K562 (cell line): ENCODE measurements around the gene HSDL2. TPM values are rescaled to one million over a fixed set of nuclear protein-coding genes. Genes with fewer than 3 reads are reported as not detected.

Source experiments
- ATF1 ChIP-seq, 2 experiments: fragments of 450-650 bp in 1 of 2; IDR thresholded peaks; 2 replicates each; pipeline ENCODE4 v1.6.1; 2016; ENCODE audit warnings: missing compliant biosample characterization in 1 of 2, missing genetic modification characterization in 1 of 2
- GATA2 ChIP-seq: sonication (generic); formaldehyde crosslinking; IDR thresholded peaks from 2 replicates; pipeline ENCODE4 v1.4.0; 2020; ENCODE audit warnings: mild to moderate bottlenecking, missing genetic modification reagents
- HDAC3 ChIP-seq: fragments of 450-650 bp; IDR thresholded peaks from 2 replicates; pipeline ENCODE4 v1.6.1; 2018; ENCODE audit warnings: borderline replicate concordance, mild to moderate bottlenecking, moderate library complexity; ENCODE audit not compliant: partially characterized antibody
- HOXB6 ChIP-seq: fragments of 250-450 bp; sonication (Bioruptor Pico); IDR thresholded peaks from 2 replicates; pipeline ENCODE4 v1.5.1; 2022; ENCODE audit warnings: mild to moderate bottlenecking, borderline replicate concordance
- JUN ChIP-seq, 2 experiments: sonication (generic) in 1 of 2; formaldehyde crosslinking in 1 of 2; IDR thresholded peaks; 2 replicates each; pipeline versions ENCODE4 v1.6.1 to v1.8.0; 2012 to 2022; ENCODE audit warnings: borderline replicate concordance in 2 of 2, mild to moderate bottlenecking in 2 of 2, improper control_type of control experiment in 1 of 2, low read depth in 1 of 2, low read length in 1 of 2, missing genetic modification reagents in 1 of 2
- MCM5 ChIP-seq: fragments of 450-650 bp; IDR thresholded peaks from 2 replicates; pipeline ENCODE4 v1.6.1; 2016; ENCODE audit warnings: low read depth
- NFYB ChIP-seq: IDR thresholded peaks from 2 replicates; pipeline ENCODE4 v1.6.1; 2011; ENCODE audit warnings: mild to moderate bottlenecking, moderate library complexity; ENCODE audit not compliant: insufficient read length; ENCODE audit errors: extremely low read depth
- NR2F6 ChIP-seq: fragments of 450-650 bp; formaldehyde crosslinking; IDR thresholded peaks from 2 replicates; pipeline ENCODE4 v1.4.0; 2020; ENCODE audit warnings: mild to moderate bottlenecking
- RAD21 ChIP-seq, 2 experiments: fragments of 250-450 bp in 1 of 2; fragments of 450-650 bp in 1 of 2; sonication (Bioruptor Pico) in 1 of 2; formaldehyde crosslinking in 1 of 2; IDR thresholded peaks in 1 of 2; conservative IDR thresholded peaks in 1 of 2; 2 replicates each; pipeline versions ENCODE4 v1.4.0 to v1.8.0; 2020 to 2022; ENCODE audit warnings: mild to moderate bottlenecking in 2 of 2, moderate library complexity in 1 of 2
- RBM14 ChIP-seq: fragments of 200-400 bp; formaldehyde crosslinking; IDR thresholded peaks from 2 replicates; pipeline ENCODE4 v1.6.1; 2018; ENCODE audit warnings: low read depth, mild to moderate bottlenecking, low read length, moderate library complexity, borderline replicate concordance; ENCODE audit not compliant: insufficient read depth
- RFX1 ChIP-seq: fragments of 450-650 bp; IDR thresholded peaks from 2 replicates; pipeline ENCODE4 v1.6.1; 2016; ENCODE audit warnings: mild to moderate bottlenecking, moderate library complexity
- SIN3A ChIP-seq, 2 experiments: fragments of 150-350 bp in 1 of 2; IDR thresholded peaks; 2 replicates each; pipeline ENCODE4 v1.6.1; 2011 to 2016; ENCODE audit warnings: borderline replicate concordance in 2 of 2, low read depth in 2 of 2, low read length in 2 of 2, mild to moderate bottlenecking in 2 of 2, moderate library complexity in 2 of 2; ENCODE audit not compliant: control insufficient read depth in 1 of 2
- ZNF140 ChIP-seq: fragments of 250-450 bp; sonication (Bioruptor Pico); IDR thresholded peaks from 2 replicates; pipeline ENCODE4 v1.8.0; 2021; ENCODE audit warnings: moderate library complexity, mild to moderate bottlenecking, inconsistent platforms
- ZNF41 ChIP-seq: fragments of 250-450 bp; sonication (Bioruptor Pico); conservative IDR thresholded peaks from 2 replicates; pipeline ENCODE4 v1.4.0; 2020; ENCODE audit warnings: mild to moderate bottlenecking
- ZNF830 ChIP-seq: fragments of 250-450 bp; sonication (Bioruptor Pico); IDR thresholded peaks from 2 replicates; pipeline ENCODE4 v1.5.0; 2021; ENCODE audit warnings: mild to moderate bottlenecking
- polyA plus RNA-seq, 8 experiments: library from polyadenylated mRNA; depleted of rRNA in 4 of 8; stranded (reverse) in 5 of 8; unstranded in 3 of 8; fragments of >200 nt; fragmentation: Nextera tagmentation in 2 of 8; fragmentation: Illumina TruSeq in 1 of 8; extraction: Ambion mirVana in 2 of 8; extraction: Trizol in 1 of 8; gene quantifications; 2 replicates each; pipeline versions ENCODE4 v1.2.1 to v1.2.3, GENCODE V29; 2011 to 2014; ENCODE audit warnings: inconsistent platforms in 1 of 8, missing spikeins in 1 of 8
- total RNA-seq, 7 experiments: library from RNA; depleted of rRNA in 6 of 7; stranded (reverse); fragments of >200 nt in 6 of 7; fragmentation: Illumina TruSeq in 2 of 7; extraction: Trizol in 2 of 7; gene quantifications; 2 replicates each; pipeline versions ENCODE4 v1.2.1 to v1.2.3, GENCODE V29; 2011 to 2021; ENCODE audit warnings: low replicate concordance in 1 of 7
- TF ChIP-seq, protein P1 (sequence below): IDR thresholded peaks from 2 replicates; pipeline ENCODE4 v1.6.1; 2011; ENCODE audit not compliant: insufficient read length; ENCODE audit errors: extremely low read depth
- TF ChIP-seq, protein P2 (sequence below): fragments of 450-650 bp; IDR thresholded peaks from 2 replicates; pipeline ENCODE4 v1.6.1; 2016; ENCODE audit warnings: mild to moderate bottlenecking
- TF ChIP-seq, protein P3 (sequence below), 2 experiments: fragments of 450-650 bp in 1 of 2; sonication (generic) in 1 of 2; formaldehyde crosslinking in 1 of 2; IDR thresholded peaks in 1 of 2; conservative IDR thresholded peaks in 1 of 2; 2 replicates each; pipeline versions ENCODE4 v1.6.1 to v1.8.1; 2016 to 2023; ENCODE audit warnings: mild to moderate bottlenecking in 2 of 2, moderate library complexity in 2 of 2, inconsistent platforms in 1 of 2, missing genetic modification reagents in 1 of 2

The HSDL2 gene
- total and polyA plus RNA-seq, 9 of the 15 experiments (the other 6 are each of a cell fraction or from before 2014, with no cell fraction given): 22.8 to 74.1 (median 35.6) TPM

DNA sequence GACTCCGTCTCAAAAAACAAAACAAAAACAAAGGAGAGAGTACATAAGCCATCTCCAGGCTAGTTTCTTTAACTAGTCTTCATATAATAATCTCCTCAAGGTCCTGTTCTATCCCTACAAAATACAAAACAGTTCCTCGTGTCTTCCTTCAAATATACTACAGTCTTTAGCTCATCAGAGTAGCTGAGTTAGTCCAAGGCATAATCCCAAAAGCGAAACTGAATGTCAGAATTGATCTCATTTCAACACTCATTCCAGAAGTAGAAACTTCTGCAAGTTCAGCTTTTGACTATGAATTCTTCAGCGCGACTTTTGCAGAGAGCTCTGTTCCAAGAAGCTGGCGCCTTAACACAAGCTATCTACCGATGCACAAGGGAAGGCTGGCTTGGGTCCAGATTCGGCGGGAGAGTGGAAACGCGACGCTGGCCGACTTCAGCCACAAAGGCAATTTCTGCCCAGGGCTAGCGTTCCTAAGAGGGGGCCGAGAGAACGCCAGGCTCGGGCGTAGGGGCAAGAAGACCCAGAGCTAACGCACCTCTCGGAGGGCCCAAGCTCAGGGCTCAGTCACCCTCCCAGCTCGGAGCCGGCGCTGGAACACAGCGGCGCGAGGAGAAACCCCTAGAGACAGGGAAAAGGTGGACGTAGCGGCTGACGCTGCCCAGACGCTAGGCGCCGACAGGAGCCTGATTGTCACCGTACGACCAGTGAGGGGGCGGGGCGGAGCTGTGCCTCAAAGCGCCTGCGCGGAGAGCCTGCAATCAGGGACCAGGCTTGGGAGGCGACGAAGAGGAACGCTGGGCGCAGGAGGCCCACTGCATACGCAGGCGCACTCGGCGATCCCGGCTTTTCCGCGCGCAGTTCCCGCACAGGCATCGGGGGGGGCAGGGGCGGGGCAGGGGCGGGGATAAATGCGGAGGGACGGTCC is 469 bp upstream of the HSDL2 start (continued):
- TF ChIP-seq HDAC3 (peak; percentile 7), ZNF830 (no peak), ZNF140 (CRISPR knock-in tag) (no peak), ATF1 (CRISPR knock-in tag; IDR thresholded peaks at IDR 0.05) (no peak), ATF1 (tag; IDR thresholded peaks at IDR 0.05) (peak; percentile 92), RFX1 (peak; percentile 21; the same call in 1 of the 2 replicates), MCM5 (no peak), NFYB (no peak), RAD21 (CRISPR knock-in tag; conservative IDR thresholded peaks at IDR 0.05 in 1 of 2, IDR thresholded peaks at IDR 0.05 in 1 of 2) (0 out of 4 replicates have a peak, but pooled peaks of 1 of the 2 experiments have one; percentile 25), ZNF41 (CRISPR knock-in tag) (0 out of 2 replicates have a peak, but pooled peaks have one; percentile 27), GATA2 (CRISPR knock-in tag) (no peak), SIN3A (IDR thresholded peaks at IDR 0.05; ENCODE audit: borderline replicate concordance in 2 of 2, control insufficient read depth in 1 of 2, low read depth in 2 of 2, low read length in 2 of 2) (no peak; a peak in 2 of 4 replicates), RBM14 (no peak), NR2F6 (CRISPR knock-in tag) (no peak), JUN (IDR thresholded peaks at IDR 0.05; ENCODE audit: borderline replicate concordance, low read depth, low read length) (peak; percentile 17; the same call in 1 of the 2 replicates), JUN (CRISPR knock-in tag; IDR thresholded peaks at IDR 0.05; ENCODE audit: borderline replicate concordance) (no peak), HOXB6 (CRISPR knock-in tag) (no peak)
- TF ChIP-seq, protein P1, sequence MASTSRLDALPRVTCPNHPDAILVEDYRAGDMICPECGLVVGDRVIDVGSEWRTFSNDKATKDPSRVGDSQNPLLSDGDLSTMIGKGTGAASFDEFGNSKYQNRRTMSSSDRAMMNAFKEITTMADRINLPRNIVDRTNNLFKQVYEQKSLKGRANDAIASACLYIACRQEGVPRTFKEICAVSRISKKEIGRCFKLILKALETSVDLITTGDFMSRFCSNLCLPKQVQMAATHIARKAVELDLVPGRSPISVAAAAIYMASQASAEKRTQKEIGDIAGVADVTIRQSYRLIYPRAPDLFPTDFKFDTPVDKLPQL: peak; percentile 43
- TF ChIP-seq, protein P2, sequence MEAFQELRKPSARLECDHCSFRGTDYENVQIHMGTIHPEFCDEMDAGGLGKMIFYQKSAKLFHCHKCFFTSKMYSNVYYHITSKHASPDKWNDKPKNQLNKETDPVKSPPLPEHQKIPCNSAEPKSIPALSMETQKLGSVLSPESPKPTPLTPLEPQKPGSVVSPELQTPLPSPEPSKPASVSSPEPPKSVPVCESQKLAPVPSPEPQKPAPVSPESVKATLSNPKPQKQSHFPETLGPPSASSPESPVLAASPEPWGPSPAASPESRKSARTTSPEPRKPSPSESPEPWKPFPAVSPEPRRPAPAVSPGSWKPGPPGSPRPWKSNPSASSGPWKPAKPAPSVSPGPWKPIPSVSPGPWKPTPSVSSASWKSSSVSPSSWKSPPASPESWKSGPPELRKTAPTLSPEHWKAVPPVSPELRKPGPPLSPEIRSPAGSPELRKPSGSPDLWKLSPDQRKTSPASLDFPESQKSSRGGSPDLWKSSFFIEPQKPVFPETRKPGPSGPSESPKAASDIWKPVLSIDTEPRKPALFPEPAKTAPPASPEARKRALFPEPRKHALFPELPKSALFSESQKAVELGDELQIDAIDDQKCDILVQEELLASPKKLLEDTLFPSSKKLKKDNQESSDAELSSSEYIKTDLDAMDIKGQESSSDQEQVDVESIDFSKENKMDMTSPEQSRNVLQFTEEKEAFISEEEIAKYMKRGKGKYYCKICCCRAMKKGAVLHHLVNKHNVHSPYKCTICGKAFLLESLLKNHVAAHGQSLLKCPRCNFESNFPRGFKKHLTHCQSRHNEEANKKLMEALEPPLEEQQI: no peak
- TF ChIP-seq, protein P3, sequence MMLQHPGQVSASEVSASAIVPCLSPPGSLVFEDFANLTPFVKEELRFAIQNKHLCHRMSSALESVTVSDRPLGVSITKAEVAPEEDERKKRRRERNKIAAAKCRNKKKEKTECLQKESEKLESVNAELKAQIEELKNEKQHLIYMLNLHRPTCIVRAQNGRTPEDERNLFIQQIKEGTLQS (IDR thresholded peaks at IDR 0.05): no peak
- TF ChIP-seq, protein P3 (CRISPR knock-in tag; conservative IDR thresholded peaks at IDR 0.05): 0 out of 2 replicates have a peak, but pooled peaks have one; percentile 37
